GM23338 (cell line): Measurements from ENCODE around the gene LPO. TPM values are rescaled to one million over a fixed set of nuclear protein-coding genes. Genes with fewer than 3 reads are reported as not detected.

Source experiments
- ATAC-seq: fragments of 200-7000 bp; cut with Tn5 transposase; 3 replicates; pipeline ENCODE4 v1.9.1; 2020
- DNase-seq: peaks from one replicate; pipeline ENCODE4 v3.0.0-alpha.2; 2015; ENCODE audit warnings: low spot score
- H2AFZ ChIP-seq: fragments of 200-600 bp; sonication (generic); 2 replicates; pipeline ENCODE4 v1.8.0; 2016; ENCODE audit warnings: antibody characterized with exemption, mild to moderate bottlenecking, moderate library complexity
- H3F3A ChIP-seq: fragments of 200-600 bp; sonication (generic); replicated peaks from 2 replicates; pipeline ENCODE4 v1.8.0; 2017; ENCODE audit warnings: antibody characterized with exemption, mixed run types, low read depth
- H3K27ac ChIP-seq: fragments of 200-600 bp; sonication (generic); 2 replicates; pipeline ENCODE4 v1.6.1; 2016; ENCODE audit warnings: low read depth
- H3K27me3 ChIP-seq: fragments of 200-600 bp; sonication (generic); 2 replicates; pipeline ENCODE4 v1.8.0; 2016; ENCODE audit warnings: mild to moderate bottlenecking, mixed run types, moderate library complexity; ENCODE audit not compliant: insufficient read depth
- H3K36me3 ChIP-seq: fragments of 200-600 bp; sonication (generic); 2 replicates; pipeline ENCODE4 v1.8.0; 2016; ENCODE audit warnings: mild to moderate bottlenecking; ENCODE audit not compliant: insufficient read depth
- H3K4me1 ChIP-seq: fragments of 200-600 bp; sonication (generic); 2 replicates; pipeline ENCODE4 v1.8.0; 2016; ENCODE audit warnings: mild to moderate bottlenecking, moderate library complexity; ENCODE audit not compliant: insufficient read depth
- H3K4me2 ChIP-seq: fragments of 200-600 bp; sonication (generic); 2 replicates; pipeline ENCODE4 v1.7.1; 2017; ENCODE audit warnings: mixed run types
- H3K4me3 ChIP-seq: fragments of 200-600 bp; sonication (generic); 2 replicates; pipeline ENCODE4 v1.6.1; 2016; ENCODE audit warnings: mixed run types
- H3K79me2 ChIP-seq: fragments of 200-600 bp; sonication (generic); replicated peaks from 2 replicates; pipeline ENCODE4 v1.8.0; 2017; ENCODE audit warnings: mild to moderate bottlenecking; ENCODE audit not compliant: insufficient read depth
- H3K9me2 ChIP-seq: fragments of 200-600 bp; sonication (generic); 2 replicates; pipeline ENCODE4 v1.8.0; 2017; ENCODE audit not compliant: insufficient read depth
- H4K20me1 ChIP-seq: fragments of 200-600 bp; sonication (generic); replicated peaks from 2 replicates; pipeline ENCODE4 v1.8.0; 2017; ENCODE audit warnings: mild to moderate bottlenecking; ENCODE audit not compliant: insufficient read depth
- H3K27ac Mint-ChIP-seq: 2 replicates; pipeline ENCODE4 v1.8.0; 2020; ENCODE audit warnings: inconsistent platforms, mild to moderate bottlenecking, moderate library complexity, mixed read lengths
- H3K27me3 Mint-ChIP-seq: 3 replicates; pipeline ENCODE4 v1.8.0; 2022; ENCODE audit warnings: low read depth, mild to moderate bottlenecking, moderate library complexity, mixed read lengths, inconsistent platforms; ENCODE audit not compliant: insufficient read depth, poor library complexity
- H3K36me3 Mint-ChIP-seq: 3 replicates; pipeline ENCODE4 v1.8.0; 2021; ENCODE audit warnings: low read depth, mild to moderate bottlenecking, inconsistent platforms, moderate library complexity, mixed read lengths
- H3K4me1 Mint-ChIP-seq: 3 replicates; pipeline ENCODE4 v1.8.0; 2020; ENCODE audit warnings: mild to moderate bottlenecking, inconsistent platforms, mixed read lengths
- H3K4me3 Mint-ChIP-seq: 3 replicates; pipeline ENCODE4 v1.8.0; 2021; ENCODE audit warnings: moderate library complexity, mild to moderate bottlenecking, inconsistent platforms, mixed read lengths
- H3K9me3 Mint-ChIP-seq: 3 replicates; pipeline ENCODE4 v1.8.0; 2020; ENCODE audit warnings: moderate library complexity, mild to moderate bottlenecking, inconsistent platforms, mixed read lengths
- CREB1 ChIP-seq: fragments of 250-450 bp; sonication (Bioruptor Pico); IDR thresholded peaks from 2 replicates; pipeline ENCODE4 v1.5.0; 2020; ENCODE audit warnings: low read depth, mild to moderate bottlenecking, moderate library complexity
- EZH2 ChIP-seq: fragments of 200-600 bp; sonication (generic); IDR thresholded peaks from one replicate; pipeline ENCODE4 v1.8.0; 2017; ENCODE audit warnings: antibody characterized with exemption, mild to moderate bottlenecking, low read depth; ENCODE audit not compliant: unreplicated experiment
- EZH2phosphoT487 ChIP-seq: fragments of 200-600 bp; sonication (generic); IDR thresholded peaks from one replicate; pipeline ENCODE4 v1.8.1; 2018; ENCODE audit warnings: antibody characterized with exemption; ENCODE audit not compliant: unreplicated experiment
- JUNB ChIP-seq: IDR thresholded peaks from one replicate; pipeline ENCODE4 v1.6.1; 2016; ENCODE audit warnings: antibody characterized with exemption; ENCODE audit not compliant: unreplicated experiment
- NANOG ChIP-seq: IDR thresholded peaks from 2 replicates; pipeline ENCODE4 v1.6.1; 2016; ENCODE audit warnings: antibody characterized with exemption, borderline replicate concordance
- POLR2AphosphoS5 ChIP-seq: IDR thresholded peaks from 2 replicates; pipeline ENCODE4 v1.6.1; 2016; ENCODE audit warnings: antibody characterized with exemption, low read depth
- ZNF114 ChIP-seq: fragments of 250-450 bp; sonication (Bioruptor Pico); IDR thresholded peaks from 2 replicates; pipeline ENCODE4 v1.5.0; 2020; ENCODE audit warnings: mild to moderate bottlenecking, moderate library complexity
- polyA plus RNA-seq: library from polyadenylated mRNA; unstranded; fragments of >200 nt; fragmentation: Nextera tagmentation; extraction: Ambion mirVana; gene quantifications from 2 replicates; pipeline ENCODE4 v1.2.1, GENCODE V29; 2016
- total RNA-seq: library from RNA; depleted of rRNA; stranded (reverse); fragments of >200 nt; shearing (Covaris generic); gene quantifications from 2 replicates; pipeline ENCODE4 v1.2.3, GENCODE V29; 2014
- TF ChIP-seq, protein P1 (sequence below): IDR thresholded peaks from 2 replicates; pipeline ENCODE4 v1.6.1; 2016; ENCODE audit warnings: antibody characterized with exemption
- TF ChIP-seq, protein P2 (sequence below), 2 experiments: fragments of 200-600 bp in 1 of 2; sonication (generic) in 1 of 2; conservative IDR thresholded peaks; 2 replicates each; pipeline versions ENCODE4 v1.5.1 to v1.6.1; 2016 to 2017; ENCODE audit warnings: antibody characterized with exemption in 2 of 2, low read depth in 2 of 2, mild to moderate bottlenecking in 2 of 2, moderate library complexity in 1 of 2

Gene LPO
- total and polyA plus RNA-seq, 2 experiments from 2014 or later, result 0.13 to 0.35 TPM

DNA sequence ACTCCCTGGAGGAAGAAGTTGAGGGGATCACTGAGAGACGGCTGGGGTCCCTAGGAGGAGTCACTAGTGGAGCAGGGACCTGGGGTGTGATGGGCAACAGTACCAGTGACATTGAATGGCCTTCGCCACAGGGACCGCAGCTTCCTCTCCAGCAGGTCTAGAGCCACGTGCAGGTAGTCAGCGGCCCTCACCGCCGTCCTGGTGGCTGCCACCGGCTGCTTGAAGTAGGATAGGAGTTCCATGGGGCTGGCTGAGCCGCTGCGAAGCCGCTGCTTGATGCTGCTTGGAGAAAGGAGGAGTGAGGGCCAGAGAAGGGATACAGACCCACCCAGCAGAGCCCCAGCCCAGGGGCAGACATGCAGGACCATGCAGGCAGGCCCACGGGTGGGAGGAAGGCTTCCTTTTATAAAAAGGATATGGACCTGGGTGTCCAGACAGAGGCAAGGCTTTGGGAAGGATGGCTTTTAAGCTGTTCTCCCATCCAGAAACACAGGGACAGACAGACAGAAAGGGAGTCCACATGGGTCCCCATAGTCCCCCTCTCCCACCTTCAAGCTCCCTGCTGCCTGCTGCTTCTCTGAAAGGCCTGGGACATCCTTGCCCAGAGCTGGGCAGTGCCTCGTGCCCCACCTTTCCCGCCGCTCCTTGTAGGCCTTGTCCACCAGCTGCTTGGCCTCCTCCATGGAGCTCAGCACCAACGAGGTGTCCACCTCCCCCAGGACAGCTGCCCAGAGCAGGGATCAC is 41.5 kb downstream of the LPO start:
- Histone ChIP-seq H3K4me3 (no peak overlapping the region), H3K36me3 (no peaks in the 10 kb centered on the region), H2AFZ (peak overlapping the region; percentile 90), H3K4me1 (peaks cover 14% of the 10 kb centered on the region; the same call in 1 of the 2 replicates), H3K4me2 (peak overlapping the region; percentile 16; the same call in 1 of the 2 replicates), H3K9me2 (peaks cover 5% of the 10 kb centered on the region; the same call in 1 of the 2 replicates), H3F3A (no peaks in the 10 kb centered on the region), H4K20me1 (no peaks in the 10 kb centered on the region), H3K79me2 (no peaks in the 10 kb centered on the region), H3K27ac (no peak overlapping the region), H3K27me3 (peaks cover 30% of the 10 kb centered on the region)
- peaks cover 21% of the 10 kb centered on the region for H3K27me3 Mint-ChIP-seq
- no peaks in the 10 kb centered on the region for H3K36me3 Mint-ChIP-seq
- no peaks in the 10 kb centered on the region for H3K9me3 Mint-ChIP-seq
- peaks cover 20% of the 10 kb centered on the region for H3K4me1 Mint-ChIP-seq
- DNase-seq, result no peak
- ATAC-seq, result peak; percentile 11
- H3K27ac Mint-ChIP-seq, result no peak overlapping the region
- TF ChIP-seq, protein P1, sequence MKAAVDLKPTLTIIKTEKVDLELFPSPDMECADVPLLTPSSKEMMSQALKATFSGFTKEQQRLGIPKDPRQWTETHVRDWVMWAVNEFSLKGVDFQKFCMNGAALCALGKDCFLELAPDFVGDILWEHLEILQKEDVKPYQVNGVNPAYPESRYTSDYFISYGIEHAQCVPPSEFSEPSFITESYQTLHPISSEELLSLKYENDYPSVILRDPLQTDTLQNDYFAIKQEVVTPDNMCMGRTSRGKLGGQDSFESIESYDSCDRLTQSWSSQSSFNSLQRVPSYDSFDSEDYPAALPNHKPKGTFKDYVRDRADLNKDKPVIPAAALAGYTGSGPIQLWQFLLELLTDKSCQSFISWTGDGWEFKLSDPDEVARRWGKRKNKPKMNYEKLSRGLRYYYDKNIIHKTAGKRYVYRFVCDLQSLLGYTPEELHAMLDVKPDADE, result no peak
- no peak for TF ChIP-seq POLR2AphosphoS5
- TF ChIP-seq EZH2phosphoT487, result no peak
- no peak overlapping the region for H3K4me3 Mint-ChIP-seq

DNA sequence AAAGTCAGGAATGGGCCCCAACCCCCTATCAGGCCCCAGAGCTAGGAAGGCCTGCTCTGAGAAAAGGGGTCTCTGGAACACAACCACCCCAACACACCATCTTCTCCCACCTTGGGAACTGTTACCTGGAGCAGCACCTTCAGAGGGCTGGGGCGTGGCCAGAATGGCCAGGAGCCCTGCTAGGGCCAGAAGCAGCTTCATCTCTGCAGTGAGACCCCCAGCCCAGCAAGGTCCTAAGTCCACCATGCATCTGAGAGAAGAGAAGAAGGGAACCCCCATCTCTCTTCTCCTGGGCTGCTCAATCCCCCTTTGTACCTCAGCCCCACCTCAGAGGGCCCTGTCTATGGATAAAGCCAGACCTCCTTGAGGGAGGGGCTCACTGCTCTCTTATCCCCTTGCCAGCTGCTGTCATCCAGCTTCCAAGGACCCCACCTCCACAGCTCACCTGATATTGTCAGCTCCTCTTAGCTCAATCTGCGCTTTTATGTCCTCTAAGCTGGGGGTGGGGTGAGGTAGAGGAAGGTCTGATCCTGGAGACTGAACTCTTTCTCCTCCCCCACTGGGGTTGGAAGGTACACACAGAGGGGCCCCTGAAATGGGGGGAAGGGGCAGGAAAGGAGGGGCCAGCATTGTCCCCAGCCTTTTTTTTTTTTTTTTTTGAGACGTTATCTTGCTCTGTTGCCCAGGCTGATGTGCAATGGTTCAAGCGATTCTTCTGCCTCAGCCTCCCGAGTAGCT is 42.3 kb downstream of the LPO start, which contains the start of gene MPO:
Gene MPO (minus strand): TSS at position 456 of the 738 bp plus-strand sequence. CDS start 177 bp downstream, at position 279.
- H3K9me3 Mint-ChIP-seq, result no peaks in the 10 kb centered on the region
- Histone ChIP-seq H3K4me3 (no peak within 1 kb of the TSS), H3K27ac (no peak within 1 kb of the TSS), H3K4me2 (no peak within 1 kb of the TSS), H3F3A (no peaks in the 10 kb centered on the region), H3K79me2 (no peaks in the 10 kb centered on the region), H3K9me2 (peaks cover 5% of the 10 kb centered on the region; the same call in 1 of the 2 replicates), H3K27me3 (peaks cover 30% of the 10 kb centered on the region), H4K20me1 (no peaks in the 10 kb centered on the region), H3K4me1 (peaks cover 20% of the 10 kb centered on the region; the same call in 1 of the 2 replicates), H2AFZ (peak within 1 kb of the TSS; percentile 90), H3K36me3 (no peaks in the 10 kb centered on the region)
- H3K4me3 Mint-ChIP-seq, result no peak within 1 kb of the TSS
- no peak for TF ChIP-seq NANOG
- no peak for TF ChIP-seq JUNB
- no peak for TF ChIP-seq ZNF114 (CRISPR knock-in tag)
- H3K27ac Mint-ChIP-seq, result no peak within 1 kb of the TSS
- DNase-seq (no peak), ATAC-seq (no peak)
- H3K36me3 Mint-ChIP-seq, result no peaks in the 10 kb centered on the region
- H3K4me1 Mint-ChIP-seq, result peaks cover 25% of the 10 kb centered on the region
- H3K27me3 Mint-ChIP-seq, result peaks cover 23% of the 10 kb centered on the region

DNA sequence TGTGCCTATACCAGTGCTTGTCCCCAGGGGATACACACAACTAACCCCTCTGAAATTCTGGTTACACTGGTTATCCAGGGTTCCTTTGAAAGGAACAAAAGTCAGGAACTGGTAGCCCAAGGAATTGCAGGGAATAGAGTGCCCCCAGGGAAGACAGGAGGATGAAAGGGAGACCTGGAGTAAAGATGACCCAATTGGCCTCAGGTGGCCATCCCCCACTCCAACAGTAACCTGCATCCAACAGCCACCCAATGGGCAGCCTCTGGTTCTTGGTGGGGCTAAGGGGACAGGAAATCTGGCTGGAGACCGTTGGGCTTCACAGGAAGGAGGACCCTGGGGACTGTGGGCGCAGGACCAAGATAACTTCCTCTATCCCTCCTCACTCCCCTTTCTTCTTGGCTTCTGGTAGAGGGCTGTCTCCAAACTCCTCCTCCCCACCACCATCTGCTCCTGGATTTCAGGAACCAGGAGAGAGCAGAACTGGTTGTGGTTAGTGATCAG is 43.2 kb downstream of the LPO start:
- Mint-ChIP-seq H3K4me3 (no peak overlapping the region), H3K9me3 (no peaks in the 10 kb centered on the region), H3K27me3 (peaks cover 21% of the 10 kb centered on the region), H3K4me1 (peaks cover 25% of the 10 kb centered on the region), H3K27ac (no peak overlapping the region), H3K36me3 (no peaks in the 10 kb centered on the region)
- Histone ChIP-seq H3K27ac (no peak overlapping the region), H3K36me3 (no peaks in the 10 kb centered on the region), H2AFZ (no peak overlapping the region), H3K4me2 (no peak overlapping the region), H3K9me2 (peaks cover 5% of the 10 kb centered on the region; the same call in 1 of the 2 replicates), H4K20me1 (no peaks in the 10 kb centered on the region), H3F3A (no peaks in the 10 kb centered on the region), H3K4me3 (no peak overlapping the region), H3K27me3 (peaks cover 30% of the 10 kb centered on the region), H3K4me1 (peaks cover 20% of the 10 kb centered on the region; the same call in 1 of the 2 replicates), H3K79me2 (no peaks in the 10 kb centered on the region)
- no peak for TF ChIP-seq EZH2
- TF ChIP-seq, protein P2, sequence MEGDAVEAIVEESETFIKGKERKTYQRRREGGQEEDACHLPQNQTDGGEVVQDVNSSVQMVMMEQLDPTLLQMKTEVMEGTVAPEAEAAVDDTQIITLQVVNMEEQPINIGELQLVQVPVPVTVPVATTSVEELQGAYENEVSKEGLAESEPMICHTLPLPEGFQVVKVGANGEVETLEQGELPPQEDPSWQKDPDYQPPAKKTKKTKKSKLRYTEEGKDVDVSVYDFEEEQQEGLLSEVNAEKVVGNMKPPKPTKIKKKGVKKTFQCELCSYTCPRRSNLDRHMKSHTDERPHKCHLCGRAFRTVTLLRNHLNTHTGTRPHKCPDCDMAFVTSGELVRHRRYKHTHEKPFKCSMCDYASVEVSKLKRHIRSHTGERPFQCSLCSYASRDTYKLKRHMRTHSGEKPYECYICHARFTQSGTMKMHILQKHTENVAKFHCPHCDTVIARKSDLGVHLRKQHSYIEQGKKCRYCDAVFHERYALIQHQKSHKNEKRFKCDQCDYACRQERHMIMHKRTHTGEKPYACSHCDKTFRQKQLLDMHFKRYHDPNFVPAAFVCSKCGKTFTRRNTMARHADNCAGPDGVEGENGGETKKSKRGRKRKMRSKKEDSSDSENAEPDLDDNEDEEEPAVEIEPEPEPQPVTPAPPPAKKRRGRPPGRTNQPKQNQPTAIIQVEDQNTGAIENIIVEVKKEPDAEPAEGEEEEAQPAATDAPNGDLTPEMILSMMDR (conservative IDR thresholded peaks at IDR 0.05; ENCODE audit: low read depth in 2 of 2), result no peak
- no peak for TF ChIP-seq CREB1 (CRISPR knock-in tag)
- TF ChIP-seq, protein P1, result no peak
- ATAC-seq, result no peak
- peak; percentile 19 for DNase-seq
